ENCODE results near the gene ZNF397. TPM values are rescaled to one million over a fixed set of nuclear protein-coding genes. Genes with fewer than 3 reads are reported as not detected.

The ZNF397 gene
- total and polyA plus RNA-seq, 2 of the 13 experiments (the other 11 are each of a cell fraction or from before 2014, with no cell fraction given), result 4.7 to 9.4 TPM

- TF ChIP-seq ZMYM3 (CRISPR knock-in tag; IDR thresholded peaks at IDR 0.05) (peak; percentile 86), ZHX1 (CRISPR knock-in tag; IDR thresholded peaks at IDR 0.05; ENCODE audit: low read depth) (peak; percentile 84; the same call in 1 of the 2 replicates), MAFF (IDR thresholded peaks at IDR 0.05; ENCODE audit: low read depth, low read length) (no peak), MEIS2 (CRISPR knock-in tag; IDR thresholded peaks at IDR 0.05) (peak; percentile 75; the same call in 1 of the 2 replicates), FOSL2 (CRISPR knock-in tag; IDR thresholded peaks at IDR 0.05) (peak; percentile 64), CHD2 (IDR thresholded peaks at IDR 0.05; ENCODE audit: low read depth, low read length) (no peak), PHF8 (CRISPR knock-in tag; IDR thresholded peaks at IDR 0.05) (peak; percentile 99), NFIB (CRISPR knock-in tag; IDR thresholded peaks at IDR 0.05; ENCODE audit: borderline replicate concordance) (peak; percentile 97), ISL2 (CRISPR knock-in tag; IDR thresholded peaks at IDR 0.05) (peak; percentile 69; the same call in 1 of the 2 replicates), ZNF773 (CRISPR knock-in tag; IDR thresholded peaks at IDR 0.05; ENCODE audit: borderline replicate concordance) (no peak), AHR (CRISPR knock-in tag; IDR thresholded peaks at IDR 0.05) (peak; percentile 91; the same call in 1 of the 2 replicates), RFXANK (CRISPR knock-in tag; IDR thresholded peaks at IDR 0.05) (no peak), ELF4 (CRISPR knock-in tag; IDR thresholded peaks at IDR 0.05; ENCODE audit: borderline replicate concordance) (no peak), ETV6 (CRISPR knock-in tag; conservative IDR thresholded peaks at IDR 0.05) (peak; percentile 8; the same call in 1 of the 2 replicates), ZNF547 (CRISPR knock-in tag; IDR thresholded peaks at IDR 0.05) (peak; percentile 95; the same call in 1 of the 2 replicates), IKZF1 (IDR thresholded peaks at IDR 0.05) (no peak), KDM1A (CRISPR knock-in tag; IDR thresholded peaks at IDR 0.05) (no peak), NR2F6 (IDR thresholded peaks at IDR 0.05) (no peak), NR2F6 (CRISPR knock-in tag; IDR thresholded peaks at IDR 0.05) (peak; percentile 27; the same call in 1 of the 2 replicates), ESRRA (CRISPR knock-in tag; IDR thresholded peaks at IDR 0.05; ENCODE audit: low read depth) (no peak; the same call in 1 of the 2 replicates), SNRNP70 (IDR thresholded peaks at IDR 0.05; ENCODE audit: low read depth, low read length) (no peak), CREB3 (CRISPR knock-in tag; IDR thresholded peaks at IDR 0.05) (no peak), ZNF34 (CRISPR knock-in tag; IDR thresholded peaks at IDR 0.05; ENCODE audit: borderline replicate concordance) (peak; percentile 67; the same call in 1 of the 2 replicates)
- TF ChIP-seq, protein P1, sequence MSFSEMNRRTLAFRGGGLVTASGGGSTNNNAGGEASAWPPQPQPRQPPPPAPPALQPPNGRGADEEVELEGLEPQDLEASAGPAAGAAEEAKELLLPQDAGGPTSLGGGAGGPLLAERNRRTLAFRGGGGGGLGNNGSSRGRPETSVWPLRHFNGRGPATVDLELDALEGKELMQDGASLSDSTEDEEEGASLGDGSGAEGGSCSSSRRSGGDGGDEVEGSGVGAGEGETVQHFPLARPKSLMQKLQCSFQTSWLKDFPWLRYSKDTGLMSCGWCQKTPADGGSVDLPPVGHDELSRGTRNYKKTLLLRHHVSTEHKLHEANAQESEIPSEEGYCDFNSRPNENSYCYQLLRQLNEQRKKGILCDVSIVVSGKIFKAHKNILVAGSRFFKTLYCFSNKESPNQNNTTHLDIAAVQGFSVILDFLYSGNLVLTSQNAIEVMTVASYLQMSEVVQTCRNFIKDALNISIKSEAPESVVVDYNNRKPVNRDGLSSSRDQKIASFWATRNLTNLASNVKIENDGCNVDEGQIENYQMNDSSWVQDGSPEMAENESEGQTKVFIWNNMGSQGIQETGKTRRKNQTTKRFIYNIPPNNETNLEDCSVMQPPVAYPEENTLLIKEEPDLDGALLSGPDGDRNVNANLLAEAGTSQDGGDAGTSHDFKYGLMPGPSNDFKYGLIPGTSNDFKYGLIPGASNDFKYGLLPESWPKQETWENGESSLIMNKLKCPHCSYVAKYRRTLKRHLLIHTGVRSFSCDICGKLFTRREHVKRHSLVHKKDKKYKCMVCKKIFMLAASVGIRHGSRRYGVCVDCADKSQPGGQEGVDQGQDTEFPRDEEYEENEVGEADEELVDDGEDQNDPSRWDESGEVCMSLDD (CRISPR knock-in tag; IDR thresholded peaks at IDR 0.05; ENCODE audit: borderline replicate concordance), result peak; percentile 57; the same call in 1 of the 2 replicates
- TF ChIP-seq, protein P2, sequence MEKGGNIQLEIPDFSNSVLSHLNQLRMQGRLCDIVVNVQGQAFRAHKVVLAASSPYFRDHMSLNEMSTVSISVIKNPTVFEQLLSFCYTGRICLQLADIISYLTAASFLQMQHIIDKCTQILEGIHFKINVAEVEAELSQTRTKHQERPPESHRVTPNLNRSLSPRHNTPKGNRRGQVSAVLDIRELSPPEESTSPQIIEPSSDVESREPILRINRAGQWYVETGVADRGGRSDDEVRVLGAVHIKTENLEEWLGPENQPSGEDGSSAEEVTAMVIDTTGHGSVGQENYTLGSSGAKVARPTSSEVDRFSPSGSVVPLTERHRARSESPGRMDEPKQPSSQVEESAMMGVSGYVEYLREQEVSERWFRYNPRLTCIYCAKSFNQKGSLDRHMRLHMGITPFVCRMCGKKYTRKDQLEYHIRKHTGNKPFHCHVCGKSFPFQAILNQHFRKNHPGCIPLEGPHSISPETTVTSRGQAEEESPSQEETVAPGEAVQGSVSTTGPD (CRISPR knock-in tag; IDR thresholded peaks at IDR 0.05), result peak; percentile 62; the same call in 1 of the 2 replicates
These were observed 49.4 kb downstream of the ZNF397 start, which contains the start of gene ZSCAN30 (continued) for GRCh38 chr18:35290094-35290735.

All from HepG2 (cell line).